K562 (cell line): ENCODE results near the gene MEF2D. TPM values are rescaled to one million over a fixed set of nuclear protein-coding genes. Genes with fewer than 3 reads are reported as not detected.

Experiments used
- ATAC-seq: fragments of 200-7000 bp; cut with Tn5 transposase; 3 replicates; pipeline ENCODE4 v1.9.1; 2020; ENCODE audit warnings: moderate library complexity
- BruUV-seq: library from RNA; stranded (reverse); fragments of 400-500 nt; replicated peaks from 2 replicates; lab custom pipeline; 2021; lab: Mats Ljungman, UMichigan
- CTCF ChIA-PET: fragments of 300-600 bp; formaldehyde crosslinking; extraction: SDS; loops from one replicate; lab custom pipeline; 2021; ENCODE audit warnings: low intra/inter-chr PET ratio; lab: Yijun Ruan, JAX
- POLR2A ChIA-PET: fragments of 300-600, 350-650 bp; sonication (Branson Sonifier 250); formaldehyde crosslinking; extraction: SDS; loops from one replicate; lab custom pipeline; 2021; ENCODE audit warnings: antibody characterized with exemption, inconsistent platforms; lab: Yijun Ruan, JAX
- DNase-seq, 4 experiments: peaks; one replicate each; pipeline versions ENCODE4 v3.0.0 to v3.0.0-alpha.2; 2011 to 2018; ENCODE audit warnings: low spot score in 3 of 4, mixed read lengths in 3 of 4; ENCODE audit errors: extremely low read depth in 1 of 4
- FAIRE-seq: peaks from 2 replicates; lab custom pipeline; 2011; peaks lifted over from hg19 to GRCh38; lab: Jason Lieb, UNC
- H2AFZ ChIP-seq: 2 replicates; pipeline ENCODE4 v1.6.0; 2011; ENCODE audit warnings: low read depth, low read length, control low read depth, inconsistent platforms
- H3K27ac ChIP-seq: fragments of 200-600 bp; 3 replicates; pipeline ENCODE4 v1.8.0; 2011; ENCODE audit warnings: low read depth, mild to moderate bottlenecking, control low read depth, inconsistent platforms, low read length, moderate library complexity, mixed read lengths; ENCODE audit errors: extremely low read depth
- H3K27me3 ChIP-seq, 2 experiments: fragments of 300-600 bp in 1 of 2; 2 replicates in 1 of 2; 3 replicates in 1 of 2; pipeline versions ENCODE4 v1.6.0 to v1.8.0; 2011; ENCODE audit warnings: inconsistent platforms in 2 of 2, low read length in 2 of 2, mild to moderate bottlenecking in 1 of 2, mixed read lengths in 1 of 2, moderate library complexity in 1 of 2; ENCODE audit not compliant: control insufficient read depth in 2 of 2, insufficient read depth in 2 of 2
- H3K36me3 ChIP-seq: fragments of 300-600 bp; 3 replicates; pipeline ENCODE4 v1.8.0; 2011; ENCODE audit warnings: mild to moderate bottlenecking, low read length, inconsistent platforms; ENCODE audit not compliant: control insufficient read depth, insufficient read depth
- H3K4me1 ChIP-seq, 2 experiments: fragments of 200-600 bp in 1 of 2; replicated peaks in 1 of 2; 2 replicates in 1 of 2; 3 replicates in 1 of 2; pipeline versions ENCODE4 v1.5.1 to v1.8.0; 2011; ENCODE audit warnings: inconsistent platforms in 2 of 2, low read length in 2 of 2, mild to moderate bottlenecking in 1 of 2, mixed read lengths in 1 of 2, moderate library complexity in 1 of 2; ENCODE audit not compliant: control insufficient read depth in 2 of 2, insufficient read depth in 2 of 2
- H3K4me2 ChIP-seq: 2 replicates; pipeline ENCODE4 v1.6.1; 2011; ENCODE audit warnings: low read length, control low read depth, inconsistent platforms, mixed read lengths; ENCODE audit not compliant: insufficient read depth
- H3K4me3 ChIP-seq: fragments of 200-600 bp; sonication (generic), shearing (Covaris generic); 2 replicates; pipeline ENCODE4 v1.5.1; 2016; ENCODE audit warnings: control low read depth, inconsistent platforms
- H3K79me2 ChIP-seq: fragments of 200-600 bp; 3 replicates; pipeline ENCODE4 v1.8.0; 2011; ENCODE audit warnings: low read length, inconsistent platforms; ENCODE audit not compliant: control insufficient read depth, insufficient read depth
- H3K9ac ChIP-seq, 2 experiments: 2 replicates each; pipeline versions ENCODE4 v1.6.0 to v1.6.1; 2011; ENCODE audit warnings: low read depth in 2 of 2, low read length in 2 of 2, control low read depth in 1 of 2, inconsistent platforms in 1 of 2, mild to moderate bottlenecking in 1 of 2, mixed read lengths in 1 of 2; ENCODE audit not compliant: insufficient read depth in 1 of 2
- H3K9me1 ChIP-seq: one replicate; pipeline ENCODE4 v1.6.0; 2011; ENCODE audit warnings: inconsistent platforms, mild to moderate bottlenecking, low read length, moderate library complexity; ENCODE audit not compliant: control insufficient read depth, insufficient read depth
- H3K9me3 ChIP-seq: replicated peaks from 2 replicates; pipeline ENCODE4 v1.5.1; 2011; ENCODE audit warnings: low read depth, low read length, inconsistent platforms; ENCODE audit not compliant: control insufficient read depth, insufficient read depth
- H4K20me1 ChIP-seq: replicated peaks from 2 replicates; pipeline ENCODE4 v1.6.1; 2011; ENCODE audit warnings: low read length, inconsistent platforms, mixed read lengths; ENCODE audit not compliant: control insufficient read depth, insufficient read depth
- ARID1B ChIP-seq: fragments of 450-650 bp; IDR thresholded peaks from 2 replicates; pipeline ENCODE4 v1.6.1; 2016; ENCODE audit warnings: antibody characterized with exemption, mild to moderate bottlenecking, inconsistent platforms
- ESRRB ChIP-seq: fragments of 250-450 bp; sonication (Bioruptor Pico); IDR thresholded peaks from 2 replicates; pipeline ENCODE4 v1.5.0; 2020; ENCODE audit warnings: mild to moderate bottlenecking, moderate library complexity, borderline replicate concordance
- KLF13 ChIP-seq: fragments of 450-650 bp; IDR thresholded peaks from 2 replicates; pipeline ENCODE4 v1.6.1; 2016; ENCODE audit warnings: missing genetic modification characterization, low read depth, mild to moderate bottlenecking, missing compliant biosample characterization, moderate library complexity, borderline replicate concordance
- NR4A1 ChIP-seq, 2 experiments: fragments of 250-450 bp in 1 of 2; fragments of 450-650 bp in 1 of 2; sonication (Bioruptor Pico) in 1 of 2; IDR thresholded peaks; 2 replicates each; pipeline versions ENCODE4 v1.4.0 to v1.6.1; 2016 to 2020; ENCODE audit warnings: mild to moderate bottlenecking in 2 of 2, missing compliant biosample characterization in 1 of 2, missing genetic modification characterization in 1 of 2, moderate library complexity in 1 of 2
- NUFIP1 ChIP-seq: fragments of 450-650 bp; IDR thresholded peaks from 2 replicates; pipeline ENCODE4 v1.6.1; 2018; ENCODE audit not compliant: partially characterized antibody
- POLR2AphosphoS2 ChIP-seq: IDR thresholded peaks from 2 replicates; pipeline ENCODE4 v1.6.1; 2012; ENCODE audit warnings: low read length, improper control_type of control experiment
- RB1 ChIP-seq: fragments of 450-650 bp; IDR thresholded peaks from 2 replicates; pipeline ENCODE4 v1.6.1; 2017; ENCODE audit warnings: low read depth, mild to moderate bottlenecking
- SMARCA4 ChIP-seq: fragments of 450-650 bp; IDR thresholded peaks from 2 replicates; pipeline ENCODE4 v1.6.1; 2016
- SOX6 ChIP-seq: fragments of 450-650 bp; IDR thresholded peaks from 2 replicates; pipeline ENCODE4 v1.6.1; 2014; ENCODE audit warnings: mild to moderate bottlenecking
- TAF1 ChIP-seq: IDR thresholded peaks from 2 replicates; pipeline ENCODE4 v1.6.1; 2011; ENCODE audit warnings: mild to moderate bottlenecking, low read length, moderate library complexity; ENCODE audit not compliant: insufficient read depth, control insufficient read depth, severe bottlenecking; ENCODE audit errors: extremely low read depth
- WGBS: fragments of 100-300 bp; shearing (Covaris generic); methylation state at CpG from one replicate; pipeline ENCODE4 v1.1.6; 2016; ENCODE audit warnings: low coverage, mixed read lengths; ENCODE audit not compliant: insufficient coverage; ENCODE audit errors: missing lambda C conversion rate; 5-methylcytosine and 5-hydroxymethylcytosine counted together
- in situ Hi-C: fragments of 300-500 bp; cut with MboI; formaldehyde crosslinking; loops from 4 replicates; pipeline ENCODE4 v1.15.0; 2018; ENCODE audit warnings: inconsistent platforms, mixed read lengths
- intact Hi-C: fragments of 100-400 bp; cut with micrococcal nuclease; formaldehyde crosslinking; loops from 2 replicates; pipeline ENCODE4 v1.14.2; 2022
- polyA plus RNA-seq, 8 experiments: library from polyadenylated mRNA; depleted of rRNA in 4 of 8; stranded (reverse) in 5 of 8; unstranded in 3 of 8; fragments of >200 nt; fragmentation: Nextera tagmentation in 2 of 8; fragmentation: Illumina TruSeq in 1 of 8; extraction: Ambion mirVana in 2 of 8; extraction: Trizol in 1 of 8; gene quantifications; 2 replicates each; pipeline versions ENCODE4 v1.2.1 to v1.2.3, GENCODE V29; 2011 to 2014; ENCODE audit warnings: inconsistent platforms in 1 of 8, missing spikeins in 1 of 8
- total RNA-seq, 7 experiments: library from RNA; depleted of rRNA in 6 of 7; stranded (reverse); fragments of >200 nt in 6 of 7; fragmentation: Illumina TruSeq in 2 of 7; extraction: Trizol in 2 of 7; gene quantifications; 2 replicates each; pipeline versions ENCODE4 v1.2.1 to v1.2.3, GENCODE V29; 2011 to 2021; ENCODE audit warnings: low replicate concordance in 1 of 7
- TF ChIP-seq, protein P1 (sequence below): fragments of 250-450 bp; sonication (Bioruptor Pico); IDR thresholded peaks from 2 replicates; pipeline ENCODE4 v1.4.0; 2020; ENCODE audit warnings: mild to moderate bottlenecking, moderate library complexity, borderline replicate concordance
- TF ChIP-seq, protein P2 (sequence below): fragments of 250-450 bp; sonication (Bioruptor Pico); IDR thresholded peaks from 2 replicates; pipeline ENCODE4 v1.5.0; 2021; ENCODE audit warnings: mild to moderate bottlenecking, borderline replicate concordance
- TF ChIP-seq, protein P3 (sequence below): fragments of 450-650 bp; formaldehyde crosslinking; IDR thresholded peaks from 2 replicates; pipeline ENCODE4 v1.4.0; 2020; ENCODE audit warnings: mild to moderate bottlenecking, moderate library complexity

The MEF2D gene
- total and polyA plus RNA-seq, 9 of the 15 experiments (the other 6 are each of a cell fraction or from before 2014, with no cell fraction given), result 0.10 to 19.5 (median 2.6) TPM

DNA sequence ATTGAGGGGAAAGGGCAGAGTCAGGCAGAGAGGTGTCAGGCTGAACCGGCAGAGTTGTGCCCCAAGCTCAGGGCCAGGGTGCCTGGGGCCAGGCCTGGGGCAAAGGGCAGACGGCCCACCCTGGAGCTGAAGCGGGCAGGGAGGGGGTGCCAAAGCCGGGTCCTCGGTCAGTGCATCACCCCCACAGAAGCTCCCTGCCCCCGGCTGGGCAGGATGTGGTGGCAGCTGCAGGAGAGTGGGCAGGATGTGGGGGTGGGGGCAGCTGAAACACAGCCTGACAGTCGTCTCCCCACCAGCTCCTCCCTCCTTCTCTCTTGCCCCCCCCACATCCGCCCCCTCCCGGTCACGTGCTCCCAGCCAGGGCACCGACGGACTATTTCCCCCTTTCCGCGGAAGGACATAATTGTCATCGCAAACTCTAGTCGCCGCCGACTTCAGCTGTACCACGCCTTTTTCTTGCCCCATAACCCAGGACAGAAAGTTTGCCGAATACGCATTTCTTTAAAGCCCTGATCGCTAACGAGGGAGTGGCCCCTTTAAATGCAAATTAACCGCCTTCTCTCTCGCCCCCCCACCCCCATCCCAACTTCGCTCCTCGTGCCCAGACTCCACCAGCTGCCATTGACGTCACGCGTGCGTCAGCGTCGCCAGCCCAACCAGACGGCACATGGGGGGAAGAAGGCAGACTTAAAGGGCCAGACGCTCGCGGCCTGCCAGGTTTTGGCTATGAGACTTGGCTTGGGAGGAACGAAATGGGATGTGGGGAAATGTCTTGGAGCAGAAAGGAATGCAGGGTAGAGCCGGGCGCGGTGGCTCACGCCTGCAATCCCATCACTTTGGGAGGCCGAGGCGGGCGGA lies 4.5 kb upstream of the MEF2D start:
- ChIA-PET CTCF (no interaction called here), POLR2A (interaction anchor here (1.1 to 1.2 kb wide), 3 partner anchors 12 to 73 kb away, joined by 3 to 4 read pairs (median 4); no protein-coding TSS in a partner anchor)
- in situ Hi-C loops, result no loop called here
- DNase-seq (peak; percentile 90 to 99 (median 91)), ATAC-seq (peak; percentile 44), FAIRE-seq (peak; percentile 95)
- H3K27me3 ChIP-seq, result no peaks in the 10 kb centered on the region; a peak in 1 of 5 replicates
- peak overlapping the region; percentile 86 for H3K27ac ChIP-seq
- no peaks in the 10 kb centered on the region for H3K9me3 ChIP-seq
- H4K20me1 ChIP-seq, result no peaks in the 10 kb centered on the region
- peaks cover 51 to 52% of the 10 kb centered on the region in 2 experiments for H3K4me1 ChIP-seq
- H3K9ac ChIP-seq, result peak overlapping the region; percentile 63 to 87
- peaks cover 3% of the 10 kb centered on the region for H3K9me1 ChIP-seq
- WGBS, result 8% methylated on average over 35 of the region's 45 CpGs
- H3K36me3 ChIP-seq, result no peaks in the 10 kb centered on the region
- no TSS peak for BruUV-seq
- peak overlapping the region; percentile 99 for H2AFZ ChIP-seq
- H3K4me3 ChIP-seq, result no peak overlapping the region
- peak overlapping the region; percentile 76 for H3K4me2 ChIP-seq
- peaks cover 6% of the 10 kb centered on the region for H3K79me2 ChIP-seq
- intact Hi-C loops, result loop anchor here (5.0 kb wide), 2 partner anchors 168 to 393 kb away; partner anchors contain the start of genes CCT3, LMNA and TSACC
- TF ChIP-seq ESRRB (CRISPR knock-in tag), result no peak
- 0 out of 2 replicates have a peak, but pooled peaks have one; percentile 38 for TF ChIP-seq SMARCA4
- TF ChIP-seq POLR2AphosphoS2, result no peak
- peak; percentile 36 for TF ChIP-seq TAF1
- TF ChIP-seq, protein P1, sequence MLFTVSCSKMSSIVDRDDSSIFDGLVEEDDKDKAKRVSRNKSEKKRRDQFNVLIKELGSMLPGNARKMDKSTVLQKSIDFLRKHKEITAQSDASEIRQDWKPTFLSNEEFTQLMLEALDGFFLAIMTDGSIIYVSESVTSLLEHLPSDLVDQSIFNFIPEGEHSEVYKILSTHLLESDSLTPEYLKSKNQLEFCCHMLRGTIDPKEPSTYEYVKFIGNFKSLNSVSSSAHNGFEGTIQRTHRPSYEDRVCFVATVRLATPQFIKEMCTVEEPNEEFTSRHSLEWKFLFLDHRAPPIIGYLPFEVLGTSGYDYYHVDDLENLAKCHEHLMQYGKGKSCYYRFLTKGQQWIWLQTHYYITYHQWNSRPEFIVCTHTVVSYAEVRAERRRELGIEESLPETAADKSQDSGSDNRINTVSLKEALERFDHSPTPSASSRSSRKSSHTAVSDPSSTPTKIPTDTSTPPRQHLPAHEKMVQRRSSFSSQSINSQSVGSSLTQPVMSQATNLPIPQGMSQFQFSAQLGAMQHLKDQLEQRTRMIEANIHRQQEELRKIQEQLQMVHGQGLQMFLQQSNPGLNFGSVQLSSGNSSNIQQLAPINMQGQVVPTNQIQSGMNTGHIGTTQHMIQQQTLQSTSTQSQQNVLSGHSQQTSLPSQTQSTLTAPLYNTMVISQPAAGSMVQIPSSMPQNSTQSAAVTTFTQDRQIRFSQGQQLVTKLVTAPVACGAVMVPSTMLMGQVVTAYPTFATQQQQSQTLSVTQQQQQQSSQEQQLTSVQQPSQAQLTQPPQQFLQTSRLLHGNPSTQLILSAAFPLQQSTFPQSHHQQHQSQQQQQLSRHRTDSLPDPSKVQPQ (CRISPR knock-in tag), result peak; percentile 64; the same call in 1 of the 2 replicates
- TF ChIP-seq NUFIP1, result peak; percentile 44
- TF ChIP-seq, protein P2, sequence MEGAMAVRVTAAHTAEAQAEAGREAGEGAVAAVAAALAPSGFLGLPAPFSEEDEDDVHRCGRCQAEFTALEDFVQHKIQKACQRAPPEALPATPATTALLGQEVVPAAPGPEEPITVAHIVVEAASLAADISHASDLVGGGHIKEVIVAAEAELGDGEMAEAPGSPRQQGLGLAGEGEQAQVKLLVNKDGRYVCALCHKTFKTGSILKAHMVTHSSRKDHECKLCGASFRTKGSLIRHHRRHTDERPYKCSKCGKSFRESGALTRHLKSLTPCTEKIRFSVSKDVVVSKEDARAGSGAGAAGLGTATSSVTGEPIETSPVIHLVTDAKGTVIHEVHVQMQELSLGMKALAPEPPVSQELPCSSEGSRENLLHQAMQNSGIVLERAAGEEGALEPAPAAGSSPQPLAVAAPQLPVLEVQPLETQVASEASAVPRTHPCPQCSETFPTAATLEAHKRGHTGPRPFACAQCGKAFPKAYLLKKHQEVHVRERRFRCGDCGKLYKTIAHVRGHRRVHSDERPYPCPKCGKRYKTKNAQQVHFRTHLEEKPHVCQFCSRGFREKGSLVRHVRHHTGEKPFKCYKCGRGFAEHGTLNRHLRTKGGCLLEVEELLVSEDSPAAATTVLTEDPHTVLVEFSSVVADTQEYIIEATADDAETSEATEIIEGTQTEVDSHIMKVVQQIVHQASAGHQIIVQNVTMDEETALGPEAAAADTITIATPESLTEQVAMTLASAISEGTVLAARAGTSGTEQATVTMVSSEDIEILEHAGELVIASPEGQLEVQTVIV (CRISPR knock-in tag), result no peak
- TF ChIP-seq ARID1B, result peak; percentile 33
- peak; percentile 57; the same call in 1 of the 2 replicates for TF ChIP-seq SOX6
- TF ChIP-seq KLF13 (tag), result 0 out of 2 replicates have a peak, but pooled peaks have one; percentile 18
- no peak for TF ChIP-seq RB1
- 0 out of 2 replicates have a peak, but pooled peaks have one; percentile 35 for TF ChIP-seq NR4A1 (CRISPR knock-in tag; IDR thresholded peaks at IDR 0.05)
- TF ChIP-seq NR4A1 (tag; IDR thresholded peaks at IDR 0.05), result no peak
- TF ChIP-seq, protein P3, sequence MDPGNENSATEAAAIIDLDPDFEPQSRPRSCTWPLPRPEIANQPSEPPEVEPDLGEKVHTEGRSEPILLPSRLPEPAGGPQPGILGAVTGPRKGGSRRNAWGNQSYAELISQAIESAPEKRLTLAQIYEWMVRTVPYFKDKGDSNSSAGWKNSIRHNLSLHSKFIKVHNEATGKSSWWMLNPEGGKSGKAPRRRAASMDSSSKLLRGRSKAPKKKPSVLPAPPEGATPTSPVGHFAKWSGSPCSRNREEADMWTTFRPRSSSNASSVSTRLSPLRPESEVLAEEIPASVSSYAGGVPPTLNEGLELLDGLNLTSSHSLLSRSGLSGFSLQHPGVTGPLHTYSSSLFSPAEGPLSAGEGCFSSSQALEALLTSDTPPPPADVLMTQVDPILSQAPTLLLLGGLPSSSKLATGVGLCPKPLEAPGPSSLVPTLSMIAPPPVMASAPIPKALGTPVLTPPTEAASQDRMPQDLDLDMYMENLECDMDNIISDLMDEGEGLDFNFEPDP (CRISPR knock-in tag), result 0 out of 2 replicates have a peak, but pooled peaks have one; percentile 77
